Mesenchymal stem cell (in vitro differentiated cells and primary cell): ENCODE measurements around the gene RIOX2.

Experiments used
- DNase-seq: peaks from one replicate; pipeline ENCODE4 v3.0.0-alpha.2; 2013
- H2AFZ ChIP-seq: one replicate; pipeline ENCODE4 v1.6.1; 2013; ENCODE audit warnings: low read depth, mild to moderate bottlenecking, control low read depth, inconsistent platforms, low read length, moderate library complexity
- H2AK5ac ChIP-seq: 2 replicates; pipeline ENCODE4 v1.6.1; 2013; ENCODE audit warnings: low read length, moderate library complexity, mild to moderate bottlenecking, inconsistent platforms; ENCODE audit not compliant: severe bottlenecking
- H2BK120ac ChIP-seq: one replicate; pipeline ENCODE4 v1.6.1; 2013; ENCODE audit warnings: low read depth, mild to moderate bottlenecking, inconsistent platforms, low read length, moderate library complexity
- H2BK12ac ChIP-seq, 2 experiments: one replicate each; pipeline ENCODE4 v1.6.1; 2013; ENCODE audit warnings: inconsistent platforms in 2 of 2, low read length in 2 of 2, mild to moderate bottlenecking in 2 of 2, moderate library complexity in 2 of 2, control low read depth in 1 of 2
- H2BK15ac ChIP-seq: one replicate; pipeline ENCODE4 v1.6.1; 2013; ENCODE audit warnings: mild to moderate bottlenecking, low read depth, inconsistent platforms; ENCODE audit not compliant: poor library complexity, severe bottlenecking
- H2BK5ac ChIP-seq: 2 replicates; pipeline ENCODE4 v1.6.1; 2013; ENCODE audit warnings: low read depth, mild to moderate bottlenecking, low read length, control low read depth, inconsistent platforms; ENCODE audit not compliant: poor library complexity, severe bottlenecking
- H3K14ac ChIP-seq, 2 experiments: one replicate each; pipeline ENCODE4 v1.6.1; 2013; ENCODE audit warnings: inconsistent platforms in 2 of 2, low read length in 2 of 2, control low read depth in 1 of 2, mild to moderate bottlenecking in 1 of 2, moderate library complexity in 1 of 2
- H3K18ac ChIP-seq, 2 experiments: one replicate each; pipeline ENCODE4 v1.6.1; 2013; ENCODE audit warnings: inconsistent platforms in 2 of 2, low read length in 2 of 2, control low read depth in 1 of 2, low read depth in 1 of 2, mild to moderate bottlenecking in 1 of 2
- H3K23ac ChIP-seq, 2 experiments: one replicate each; pipeline ENCODE4 v1.6.1; 2013; ENCODE audit warnings: inconsistent platforms in 2 of 2, low read length in 2 of 2, mild to moderate bottlenecking in 2 of 2, moderate library complexity in 2 of 2, control low read depth in 1 of 2
- H3K27ac ChIP-seq: 2 replicates; pipeline ENCODE4 v1.5.1; 2013; ENCODE audit warnings: mild to moderate bottlenecking, moderate library complexity, low read length, control low read depth, inconsistent platforms; ENCODE audit not compliant: poor library complexity, severe bottlenecking
- H3K27me3 ChIP-seq, 2 experiments: 2 replicates each; pipeline versions ENCODE4 v1.6.1 to v1.7.0; 2013; ENCODE audit warnings: low read length in 2 of 2, mild to moderate bottlenecking in 2 of 2, moderate library complexity in 2 of 2, control low read depth in 1 of 2, inconsistent platforms in 1 of 2; ENCODE audit not compliant: control insufficient read depth in 1 of 2, insufficient read depth in 1 of 2
- H3K36me3 ChIP-seq, 2 experiments: 2 replicates each; pipeline versions ENCODE4 v1.6.1 to v1.7.0; 2013; ENCODE audit warnings: low read length in 2 of 2, control low read depth in 1 of 2, inconsistent platforms in 1 of 2, low read depth in 1 of 2, mild to moderate bottlenecking in 1 of 2; ENCODE audit not compliant: insufficient read depth in 2 of 2, control insufficient read depth in 1 of 2
- H3K4ac ChIP-seq, 2 experiments: one replicate each; pipeline ENCODE4 v1.6.1; 2013; ENCODE audit warnings: inconsistent platforms in 2 of 2, low read length in 2 of 2, mild to moderate bottlenecking in 2 of 2, moderate library complexity in 2 of 2, control low read depth in 1 of 2, low read depth in 1 of 2
- H3K4me1 ChIP-seq: 2 replicates; pipeline ENCODE4 v1.6.1; 2013; ENCODE audit warnings: low read depth, low read length, control low read depth; ENCODE audit not compliant: control insufficient read depth, insufficient read depth
- H3K4me2 ChIP-seq: 2 replicates; pipeline ENCODE4 v1.6.1; 2013; ENCODE audit warnings: low read length, mild to moderate bottlenecking, inconsistent platforms; ENCODE audit not compliant: poor library complexity, severe bottlenecking
- H3K4me3 ChIP-seq, 2 experiments: 2 replicates each; pipeline versions ENCODE4 v1.5.1 to v1.7.0; 2013; ENCODE audit warnings: low read length in 2 of 2, mild to moderate bottlenecking in 2 of 2, control low read depth in 1 of 2, low read depth in 1 of 2; ENCODE audit not compliant: insufficient read depth in 1 of 2
- H3K79me1 ChIP-seq: replicated peaks from 2 replicates; pipeline ENCODE4 v1.6.1; 2013; ENCODE audit warnings: mild to moderate bottlenecking, control low read depth, low read length, inconsistent platforms; ENCODE audit not compliant: poor library complexity, severe bottlenecking
- H3K9ac ChIP-seq: 2 replicates; pipeline ENCODE4 v1.7.0; 2013; ENCODE audit warnings: mild to moderate bottlenecking, low read length, moderate library complexity
- H3K9me3 ChIP-seq: 2 replicates; pipeline ENCODE4 v1.7.0; 2013; ENCODE audit warnings: mild to moderate bottlenecking, low read length; ENCODE audit not compliant: control insufficient read depth
- H4K8ac ChIP-seq: one replicate; pipeline ENCODE4 v1.6.1; 2013; ENCODE audit warnings: inconsistent platforms, mild to moderate bottlenecking, low read length, moderate library complexity
- H4K91ac ChIP-seq: one replicate; pipeline ENCODE4 v1.6.1; 2013; ENCODE audit warnings: mild to moderate bottlenecking, low read length, inconsistent platforms
- WGBS: methylation state at CpG from one replicate; pipeline ENCODE4 v1.1.7; 2013; ENCODE audit warnings: mixed read lengths; 5-methylcytosine and 5-hydroxymethylcytosine counted together

Gene RIOX2

GRCh38 chr3:97968376-97968775 is 3.9 kb downstream of the RIOX2 start:
- no peak for DNase-seq
- no peak overlapping the region for H3K18ac ChIP-seq
- no peak overlapping the region for H2BK120ac ChIP-seq
- no peak overlapping the region for H3K4me2 ChIP-seq
- H3K4me3 ChIP-seq: no peak overlapping the region
- no peaks in the 10 kb centered on the region for H3K27me3 ChIP-seq
- H2BK12ac ChIP-seq: no peak overlapping the region
- H2BK15ac ChIP-seq: no peak overlapping the region
- no peak overlapping the region for H2BK5ac ChIP-seq
- H3K9ac ChIP-seq: no peak overlapping the region
- H3K79me1 ChIP-seq: peaks cover 1% of the 10 kb centered on the region
- no peak overlapping the region for H3K23ac ChIP-seq
- no peak overlapping the region for H2AFZ ChIP-seq
- no peak overlapping the region for H4K8ac ChIP-seq
- H4K91ac ChIP-seq: no peak overlapping the region
- H3K4ac ChIP-seq: no peak overlapping the region
- H2AK5ac ChIP-seq: no peak overlapping the region
- no CpG with 5 or more reads among the region's 1 CpG for WGBS
- H3K27ac ChIP-seq: no peak overlapping the region
- H3K4me1 ChIP-seq: peaks cover 2% of the 10 kb centered on the region
- no peaks in the 10 kb centered on the region for H3K9me3 ChIP-seq
- peaks cover 0 to 32% of the 10 kb centered on the region in 2 experiments for H3K36me3 ChIP-seq
- H3K14ac ChIP-seq: no peak overlapping the region

- Histone ChIP-seq H2AK5ac (no peak overlapping the region), H2BK15ac (no peak overlapping the region), H3K14ac (no peak overlapping the region), H3K27ac (no peak overlapping the region), H3K23ac (no peak overlapping the region), H3K4me3 (no peak overlapping the region), H2BK12ac (peak overlapping the region in 1 of 2 experiments; percentile 52), H2BK5ac (no peak overlapping the region), H3K36me3 (peaks cover 0 to 32% of the 10 kb centered on the region in 2 experiments), H4K91ac (no peak overlapping the region), H3K4me1 (peaks cover 2% of the 10 kb centered on the region), H3K4ac (no peak overlapping the region), H2BK120ac (no peak overlapping the region), H3K9ac (no peak overlapping the region), H3K4me2 (no peak overlapping the region), H3K9me3 (no peaks in the 10 kb centered on the region), H3K79me1 (peaks cover 1% of the 10 kb centered on the region), H2AFZ (no peak overlapping the region), H4K8ac (no peak overlapping the region), H3K18ac (no peak overlapping the region), H3K27me3 (no peaks in the 10 kb centered on the region)
- DNase-seq: no peak
- WGBS: 97% methylated on average over 6 of the region's 8 CpGs
Observed at GRCh38 chr3:97967966-97968365, 4.3 kb downstream of the RIOX2 start.

- Histone ChIP-seq H2AK5ac (no peak overlapping the region), H2BK120ac (no peak overlapping the region), H2BK15ac (no peak overlapping the region), H3K4me3 (peak overlapping the region in 1 of 2 experiments; percentile 22), H3K9me3 (no peaks in the 10 kb centered on the region), H3K9ac (peak overlapping the region; percentile 46), H2BK12ac (no peak overlapping the region), H3K79me1 (peaks cover 7% of the 10 kb centered on the region), H3K18ac (no peak overlapping the region), H4K8ac (no peak overlapping the region), H3K27me3 (no peaks in the 10 kb centered on the region), H3K4ac (no peak overlapping the region), H3K14ac (no peak overlapping the region), H4K91ac (no peak overlapping the region), H2BK5ac (no peak overlapping the region), H3K27ac (no peak overlapping the region), H3K4me1 (peaks cover 6% of the 10 kb centered on the region), H3K4me2 (no peak overlapping the region), H3K36me3 (peaks cover 0 to 39% of the 10 kb centered on the region in 2 experiments), H2AFZ (no peak overlapping the region), H3K23ac (no peak overlapping the region)
- no peak for DNase-seq
- WGBS: 100% methylated on average over 3 of the region's 8 CpGs
Observed at GRCh38 chr3:97960993-97961766, 11.1 kb downstream of the RIOX2 start.

GRCh38 chr3:97960551-97960950 is 11.7 kb downstream of the RIOX2 start:
- no peak overlapping the region for H3K14ac ChIP-seq
- no peak overlapping the region for H2AFZ ChIP-seq
- H3K4ac ChIP-seq: no peak overlapping the region
- H3K79me1 ChIP-seq: peaks cover 7% of the 10 kb centered on the region
- peaks cover 6% of the 10 kb centered on the region for H3K4me1 ChIP-seq
- H3K36me3 ChIP-seq: peaks cover 0 to 39% of the 10 kb centered on the region in 2 experiments
- H3K23ac ChIP-seq: no peak overlapping the region
- no peak overlapping the region for H2BK5ac ChIP-seq
- H2BK15ac ChIP-seq: no peak overlapping the region
- no peak overlapping the region for H3K27ac ChIP-seq
- no peak overlapping the region for H4K91ac ChIP-seq
- no peak overlapping the region for H3K4me2 ChIP-seq
- H2BK12ac ChIP-seq: no peak overlapping the region
- WGBS: 90% methylated on average over 4 of the region's 5 CpGs
- no peak overlapping the region for H4K8ac ChIP-seq
- no peak overlapping the region for H2BK120ac ChIP-seq
- DNase-seq: no peak
- H2AK5ac ChIP-seq: no peak overlapping the region
- H3K4me3 ChIP-seq: peak overlapping the region in 1 of 2 experiments; percentile 22
- no peaks in the 10 kb centered on the region for H3K9me3 ChIP-seq
- H3K27me3 ChIP-seq: no peaks in the 10 kb centered on the region
- H3K9ac ChIP-seq: peak overlapping the region; percentile 46
- no peak overlapping the region for H3K18ac ChIP-seq
